ENCODE results near the gene TCF12. TPM values are rescaled to one million over a fixed set of nuclear protein-coding genes. Genes with fewer than 3 reads are reported as not detected.
A peak's percentile ranks its signal among the peaks of the same experiment; 100 is the strongest.
"Not testable (repeated sequence)": the region's sequence is repeated elsewhere in the genome, so short reads cannot be mapped to it uniquely, and the experiment has no call there.

TCF12 gene
- total RNA-seq, 2 experiments from 2014 or later, result 63.7 to 64.6 TPM

- ChIA-PET CTCF (interaction anchor here (0.9 to 4.7 kb wide), 8 partner anchors 9 to 380 kb away, joined by 3 to 88 read pairs (median 5); no protein-coding TSS in a partner anchor), POLR2A (interaction anchor here (1.1 kb wide), 1 partner anchor 221 kb away, joined by 4 read pairs; no protein-coding TSS in a partner anchor)
- peaks cover 31% of the 10 kb centered on the region for H3K36me3 Mint-ChIP-seq
- no peak overlapping the region for H3K4me3 Mint-ChIP-seq
- no peaks in the 10 kb centered on the region for H3K27me3 Mint-ChIP-seq
- no peak overlapping the region for H3K27ac Mint-ChIP-seq
- intact Hi-C loops (cut with micrococcal nuclease), result no loop called here
- peaks cover 11% of the 10 kb centered on the region for H3K4me1 Mint-ChIP-seq (ENCODE audit: low read depth)
- DNase-seq, result no peak
- peaks cover 25% of the 10 kb centered on the region for H3K9me3 Mint-ChIP-seq
Measured at GRCh38 chr15:57147621-57148020, 229.2 kb downstream of the TCF12 start.

GRCh38 chr15:57148262-57148661 lies 229.8 kb downstream of the TCF12 start:
- ChIA-PET POLR2A (interaction anchor here (1.1 kb wide), 1 partner anchor 222 kb away, joined by 4 read pairs; no protein-coding TSS in a partner anchor), CTCF (interaction anchor here (4.7 kb wide), 1 partner anchor 158 kb away, joined by 88 read pairs; no protein-coding TSS in a partner anchor)
- H3K4me3 Mint-ChIP-seq, result no peak overlapping the region
- H3K4me1 Mint-ChIP-seq (ENCODE audit: low read depth), result peaks cover 18% of the 10 kb centered on the region
- peaks cover 27% of the 10 kb centered on the region for H3K9me3 Mint-ChIP-seq
- H3K27ac Mint-ChIP-seq, result no peak overlapping the region
- DNase-seq, result no peak
- H3K27me3 Mint-ChIP-seq, result no peaks in the 10 kb centered on the region
- peaks cover 38% of the 10 kb centered on the region for H3K36me3 Mint-ChIP-seq
- intact Hi-C loops (cut with micrococcal nuclease), result no loop called here

- Mint-ChIP-seq H3K4me3 (no peak overlapping the region), H3K27me3 (no peaks in the 10 kb centered on the region), H3K36me3 (peaks cover 46% of the 10 kb centered on the region), H3K9me3 (peaks cover 27% of the 10 kb centered on the region), H3K4me1 (ENCODE audit: low read depth) (peaks cover 24% of the 10 kb centered on the region), H3K27ac (no peak overlapping the region)
- ChIA-PET POLR2A (no interaction called here), CTCF (interaction anchor here (1.0 kb wide), 1 partner anchor 157 kb away, joined by 3 read pairs; no protein-coding TSS in a partner anchor)
- intact Hi-C loops (cut with micrococcal nuclease), result no loop called here
- no peak for DNase-seq
Measured at GRCh38 chr15:57149196-57149595, 230.8 kb downstream of the TCF12 start.

- no peak overlapping the region for H3K27ac Mint-ChIP-seq
- H3K4me1 Mint-ChIP-seq (ENCODE audit: low read depth), result peaks cover 26% of the 10 kb centered on the region
- H3K9me3 Mint-ChIP-seq, result peaks cover 27% of the 10 kb centered on the region
- CTCF ChIA-PET, result interaction anchor here (0.8 to 1.0 kb wide), 3 partner anchors 14 to 156 kb away, joined by 3 to 4 read pairs (median 4); no protein-coding TSS in a partner anchor
- no peaks in the 10 kb centered on the region for H3K27me3 Mint-ChIP-seq
- POLR2A ChIA-PET, result interaction anchor here (0.6 kb wide), 1 partner anchor 634 kb away, joined by 3 read pairs; no protein-coding TSS in a partner anchor
- no peak for DNase-seq
- no peak overlapping the region for H3K4me3 Mint-ChIP-seq
- peaks cover 51% of the 10 kb centered on the region for H3K36me3 Mint-ChIP-seq
- intact Hi-C loops (cut with micrococcal nuclease), result loop anchor here (5.0 kb wide), 3 partner anchors 233 to 908 kb away; partner anchors contain the start of genes RFX7 and TCF12
Measured at GRCh38 chr15:57150066-57150865, 231.8 kb downstream of the TCF12 start.

GRCh38 chr15:57150866-57151203 lies 232.4 kb downstream of the TCF12 start:
- peaks cover 26% of the 10 kb centered on the region for H3K4me1 Mint-ChIP-seq (ENCODE audit: low read depth)
- not testable (repeated sequence) for H3K4me3 Mint-ChIP-seq, H3K27me3 Mint-ChIP-seq, H3K27ac Mint-ChIP-seq, DNase-seq
- CTCF ChIA-PET, result interaction anchor here (0.8 to 1.0 kb wide), 2 partner anchors 15 to 155 kb away, joined by 3 to 4 read pairs; no protein-coding TSS in a partner anchor
- intact Hi-C loops (cut with micrococcal nuclease), result loop anchor here (5.0 kb wide), 3 partner anchors 234 to 909 kb away; partner anchors contain the start of genes RFX7 and TCF12
- peaks cover 27% of the 10 kb centered on the region for H3K9me3 Mint-ChIP-seq
- peaks cover 51% of the 10 kb centered on the region for H3K36me3 Mint-ChIP-seq
- POLR2A ChIA-PET, result interaction anchor here (0.6 kb wide), 1 partner anchor 634 kb away, joined by 3 read pairs; no protein-coding TSS in a partner anchor

GRCh38 chr15:57152133-57152532 lies 233.7 kb downstream of the TCF12 start:
- Mint-ChIP-seq H3K9me3 (peaks cover 27% of the 10 kb centered on the region), H3K4me3 (no peak overlapping the region), H3K27ac (no peak overlapping the region), H3K36me3 (peaks cover 51% of the 10 kb centered on the region), H3K27me3 (no peaks in the 10 kb centered on the region), H3K4me1 (ENCODE audit: low read depth) (peaks cover 23% of the 10 kb centered on the region)
- CTCF ChIA-PET, result interaction anchor here (1.9 kb wide), 1 partner anchor 234 kb away, joined by 7 read pairs; the partner anchor contains the start of gene TCF12
- DNase-seq, result no peak
- POLR2A ChIA-PET, result interaction anchor here (0.7 kb wide), 1 partner anchor 897 kb away, joined by 3 read pairs; no protein-coding TSS in a partner anchor
- intact Hi-C loops (cut with micrococcal nuclease), result loop anchor here (5.0 kb wide), 3 partner anchors 235 to 910 kb away; partner anchors contain the start of genes RFX7 and TCF12

- H3K4me3 Mint-ChIP-seq, result no peak overlapping the region
- ChIA-PET POLR2A (interaction anchor here (0.7 to 1.2 kb wide), 2 partner anchors 234 to 898 kb away, joined by 3 read pairs; partner anchors contain the start of gene TCF12), CTCF (interaction anchor here (1.9 kb wide), 1 partner anchor 234 kb away, joined by 7 read pairs; the partner anchor contains the start of gene TCF12)
- H3K36me3 Mint-ChIP-seq, result peaks cover 51% of the 10 kb centered on the region
- peak overlapping the region; percentile 16 for H3K27ac Mint-ChIP-seq
- no peaks in the 10 kb centered on the region for H3K27me3 Mint-ChIP-seq
- H3K4me1 Mint-ChIP-seq (ENCODE audit: low read depth), result peaks cover 21% of the 10 kb centered on the region
- peak; percentile 29 for DNase-seq
- intact Hi-C loops (cut with micrococcal nuclease), result loop anchor here (5.0 kb wide), 3 partner anchors 236 to 911 kb away; partner anchors contain the start of genes RFX7 and TCF12
- H3K9me3 Mint-ChIP-seq, result peaks cover 27% of the 10 kb centered on the region
Measured at GRCh38 chr15:57152666-57153539, 234.5 kb downstream of the TCF12 start.

- Mint-ChIP-seq H3K36me3 (peaks cover 38% of the 10 kb centered on the region), H3K4me1 (ENCODE audit: low read depth) (peaks cover 21% of the 10 kb centered on the region), H3K4me3 (no peak overlapping the region), H3K27ac (no peak overlapping the region), H3K27me3 (no peaks in the 10 kb centered on the region), H3K9me3 (peaks cover 13% of the 10 kb centered on the region)
- intact Hi-C loops (cut with micrococcal nuclease), result no loop called here
- no peak for DNase-seq
- CTCF ChIA-PET, result interaction anchor here (1.5 kb wide), 1 partner anchor 9 kb away, joined by 7 read pairs; no protein-coding TSS in a partner anchor
- POLR2A ChIA-PET, result no interaction called here
Measured at GRCh38 chr15:57156210-57156884, 237.9 kb downstream of the TCF12 start.

GRCh38 chr15:57158589-57158988 lies 240.1 kb downstream of the TCF12 start:
- DNase-seq, result no peak
- intact Hi-C loops (cut with micrococcal nuclease), result no loop called here
- ChIA-PET POLR2A (no interaction called here), CTCF (no interaction called here)
- Mint-ChIP-seq H3K9me3 (no peaks in the 10 kb centered on the region), H3K27ac (no peak overlapping the region), H3K4me1 (ENCODE audit: low read depth) (peaks cover 5% of the 10 kb centered on the region), H3K4me3 (no peak overlapping the region), H3K27me3 (no peaks in the 10 kb centered on the region), H3K36me3 (peaks cover 17% of the 10 kb centered on the region)

- intact Hi-C loops (cut with micrococcal nuclease), result no loop called here
- Mint-ChIP-seq H3K36me3 (peaks cover 17% of the 10 kb centered on the region), H3K27ac (no peak overlapping the region), H3K27me3 (no peaks in the 10 kb centered on the region), H3K4me3 (no peak overlapping the region), H3K4me1 (ENCODE audit: low read depth) (peaks cover 3% of the 10 kb centered on the region), H3K9me3 (no peaks in the 10 kb centered on the region)
- no peak for DNase-seq
- ChIA-PET CTCF (no interaction called here), POLR2A (no interaction called here)
Measured at GRCh38 chr15:57158997-57159668, 240.7 kb downstream of the TCF12 start.

GRCh38 chr15:57159767-57160166 lies 241.3 kb downstream of the TCF12 start:
- ChIA-PET CTCF (no interaction called here), POLR2A (no interaction called here)
- Mint-ChIP-seq H3K9me3 (no peaks in the 10 kb centered on the region), H3K27ac (no peak overlapping the region), H3K4me3 (no peak overlapping the region), H3K27me3 (no peaks in the 10 kb centered on the region), H3K36me3 (peaks cover 16% of the 10 kb centered on the region), H3K4me1 (ENCODE audit: low read depth) (no peaks in the 10 kb centered on the region)
- intact Hi-C loops (cut with micrococcal nuclease), result no loop called here
- no peak for DNase-seq
